ENCODE measurements around the gene B4GALT5.
"Not testable (repeated sequence)": the region's sequence is repeated elsewhere in the genome, so short reads cannot be mapped to it uniquely, and the experiment has no call there.

B4GALT5 gene

DNA sequence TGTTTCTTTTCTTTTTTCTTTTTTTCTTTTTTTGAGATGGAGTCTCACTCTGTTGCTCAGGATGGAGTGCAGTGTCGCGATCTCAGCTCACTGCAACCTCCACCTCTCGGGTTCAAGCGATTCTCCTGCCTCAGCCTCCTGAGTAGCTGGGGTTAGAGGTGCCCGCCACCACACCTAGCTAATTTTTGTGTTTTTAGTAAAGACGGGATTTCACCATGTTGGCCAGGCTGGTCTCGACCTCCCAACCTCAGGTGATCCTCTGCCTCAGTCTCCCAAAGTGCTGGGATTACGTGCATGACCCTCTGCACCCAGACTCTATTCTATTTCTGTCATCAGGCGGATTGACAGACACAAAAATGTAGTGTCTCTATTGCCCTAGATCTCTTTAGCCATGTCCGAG is 88.7 kb downstream of the B4GALT5 start:
- not testable (repeated sequence) for DNase-seq

DNA sequence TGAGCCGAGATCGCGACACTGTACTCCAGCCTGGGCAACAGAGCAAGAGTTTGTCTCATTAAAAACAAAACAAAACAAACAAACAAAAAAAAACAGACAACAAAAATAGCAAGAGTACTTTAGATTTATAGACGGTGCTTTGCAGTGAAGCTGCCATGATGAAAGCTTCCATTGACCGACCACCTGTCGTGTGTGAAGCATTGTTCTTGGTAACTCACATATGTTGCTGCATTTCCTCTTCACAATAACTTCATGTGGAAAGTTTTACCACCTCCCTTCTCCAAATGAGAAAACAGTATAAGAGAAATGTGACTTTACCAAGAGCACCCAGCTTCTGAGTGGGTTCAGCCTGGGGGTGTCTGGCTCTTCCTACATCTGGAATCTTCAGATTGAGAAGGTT is 89.4 kb downstream of the B4GALT5 start:
- no peak for DNase-seq

GRCh38 chr20:49622243-49622642 is 91.4 kb downstream of the B4GALT5 start:
- DNase-seq = no peak

GRCh38 chr20:49620364-49621240 is 93.1 kb downstream of the B4GALT5 start:
- peak; percentile 51 to 55 for DNase-seq

- no peak for DNase-seq
Measured at GRCh38 chr20:49619113-49620048, 94.3 kb downstream of the B4GALT5 start.

DNA sequence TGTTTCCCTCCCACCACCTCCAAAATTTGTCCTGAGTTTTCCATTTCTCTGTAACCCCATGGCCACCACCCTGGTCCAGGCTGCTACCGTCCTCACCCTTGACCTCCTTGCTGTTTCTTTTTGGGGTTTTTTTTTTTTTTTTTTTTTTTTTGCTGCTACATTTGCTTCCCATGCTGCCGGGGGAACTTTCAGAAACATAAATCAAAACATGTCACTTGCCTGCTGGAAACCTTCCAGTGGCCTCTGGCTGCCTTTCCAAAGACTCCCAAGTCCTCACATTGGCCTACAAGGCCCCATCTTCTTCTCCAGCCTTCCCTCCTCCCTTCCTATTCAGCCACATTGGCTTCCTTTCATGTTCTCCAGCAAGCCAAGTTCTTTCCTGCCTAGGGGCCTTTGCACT is 95.4 kb downstream of the B4GALT5 start:
- no peak for DNase-seq

DNA sequence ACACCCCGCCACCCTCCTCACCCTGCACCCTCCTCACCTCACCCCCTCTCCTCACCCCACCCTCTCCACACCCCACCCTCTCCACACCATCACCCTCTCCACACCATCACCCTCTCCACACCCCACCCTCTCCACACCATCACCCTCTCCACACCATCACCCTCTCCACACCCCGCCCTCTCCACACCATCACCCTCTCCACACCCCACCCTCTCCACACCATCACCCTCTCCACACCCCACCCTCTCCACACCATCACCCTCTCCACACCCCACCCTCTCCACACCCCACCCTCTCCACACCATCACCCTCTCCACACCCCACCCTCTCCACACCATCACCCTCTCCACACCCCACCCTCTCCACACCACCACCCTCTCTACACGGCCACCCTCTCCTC is 96.3 kb downstream of the B4GALT5 start:
- DNase-seq = not testable (repeated sequence)

GRCh38 chr20:49616154-49617007 is 97.3 kb downstream of the B4GALT5 start:
- DNase-seq = no peak

DNA sequence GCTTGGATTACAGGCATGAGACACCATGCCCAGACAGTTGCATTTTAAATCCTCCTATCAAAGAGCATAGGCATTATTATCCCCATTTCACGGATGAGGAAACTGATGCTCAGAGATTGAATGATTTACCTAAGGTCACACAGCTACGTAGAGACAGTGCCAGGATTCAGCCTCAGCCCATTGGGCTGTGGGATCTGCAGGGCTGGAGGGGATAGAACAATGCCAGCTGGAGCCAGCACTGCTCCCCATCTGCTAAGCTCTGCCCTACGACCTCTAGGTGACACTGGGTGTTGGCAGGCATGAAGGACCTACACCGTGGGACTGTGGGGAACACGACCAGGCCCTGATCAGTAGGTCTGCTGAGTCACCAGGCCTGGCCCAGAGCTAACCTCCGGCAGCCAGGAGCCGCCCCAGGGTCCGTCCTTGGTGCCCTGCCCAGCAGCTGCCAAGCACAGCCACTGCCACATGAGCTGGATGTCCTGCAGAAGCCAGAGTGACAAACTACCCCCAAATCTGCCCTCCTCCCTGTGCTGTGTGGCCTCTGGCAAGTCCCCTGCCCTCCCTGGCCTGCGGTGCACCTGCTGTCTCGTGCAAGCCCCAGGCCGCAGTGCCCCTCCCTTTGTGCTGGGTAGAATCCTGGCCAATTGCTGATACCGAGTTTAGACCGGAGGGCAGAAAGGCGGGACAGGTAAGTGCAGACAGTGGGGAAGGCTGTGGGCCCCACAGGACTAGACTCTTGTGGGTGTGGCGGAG is 98.1 kb downstream of the B4GALT5 start:
- DNase-seq = no peak

- DNase-seq = not testable (repeated sequence)
Measured at GRCh38 chr20:49615051-49615400, 98.7 kb downstream of the B4GALT5 start.

DNA sequence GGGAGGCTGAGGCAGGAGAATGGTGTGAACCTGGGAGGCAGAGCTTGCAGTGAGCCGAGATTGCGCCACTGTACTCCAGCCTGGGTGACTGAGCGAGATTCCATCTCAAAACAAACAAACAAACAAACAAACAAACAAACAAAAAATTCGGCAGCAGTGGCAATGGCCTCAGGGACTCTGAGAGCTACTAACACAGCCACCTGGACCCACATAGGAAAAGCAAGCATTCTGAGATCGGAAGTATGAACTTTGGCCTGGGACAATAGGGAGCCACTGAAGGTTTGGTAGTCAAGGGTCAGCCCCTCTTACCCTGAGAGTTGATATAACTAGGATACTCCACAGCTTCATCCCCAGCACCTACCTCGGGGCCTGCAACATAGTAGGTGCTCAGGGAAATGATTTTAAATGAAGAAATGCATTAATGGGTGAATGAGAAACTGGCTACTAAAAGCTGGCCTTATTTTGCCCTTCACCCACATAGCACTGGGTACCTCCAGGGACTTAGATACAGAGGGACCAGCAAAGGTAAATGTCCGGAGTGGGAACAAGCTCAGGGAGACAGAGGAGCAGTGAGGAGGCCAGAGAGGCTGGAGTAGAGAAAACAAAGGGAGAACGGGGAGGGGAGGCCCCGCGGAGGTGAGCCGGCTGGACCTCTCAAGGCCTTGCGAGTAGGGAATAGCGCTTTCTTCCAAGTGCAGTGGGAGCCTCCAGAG is 99.2 kb downstream of the B4GALT5 start:
- no peak for DNase-seq

DNA sequence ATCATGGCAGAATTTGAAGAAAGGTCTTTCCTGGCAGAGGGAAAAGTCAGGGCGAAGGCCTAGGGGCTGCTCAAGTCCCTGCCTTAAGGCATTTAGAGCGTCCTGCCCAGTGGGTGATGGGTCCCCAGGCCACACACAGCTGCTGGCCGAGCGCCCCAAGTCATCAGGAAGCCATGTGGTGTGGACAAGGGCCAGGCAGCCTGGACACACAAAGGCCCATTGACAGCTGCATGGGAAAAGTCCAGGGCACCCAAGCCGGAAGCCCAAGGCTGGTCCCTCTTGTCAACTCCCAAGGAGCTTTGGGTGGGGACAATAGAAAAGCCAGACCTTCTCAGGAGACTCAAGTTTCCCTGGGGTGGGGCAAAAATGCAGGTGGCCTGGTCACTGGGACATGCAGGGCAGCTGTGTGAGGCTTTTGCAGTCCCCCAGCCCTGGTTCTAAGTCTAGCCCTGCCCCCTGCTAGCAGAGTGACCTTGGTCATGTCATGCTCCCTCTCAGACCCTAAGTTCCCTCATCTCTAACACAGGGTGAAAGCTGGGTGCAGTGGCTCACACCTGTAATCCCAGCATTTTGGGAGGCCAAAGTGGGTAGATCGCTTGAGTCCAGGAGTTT is 101.4 kb downstream of the B4GALT5 start:
- DNase-seq = no peak

DNA sequence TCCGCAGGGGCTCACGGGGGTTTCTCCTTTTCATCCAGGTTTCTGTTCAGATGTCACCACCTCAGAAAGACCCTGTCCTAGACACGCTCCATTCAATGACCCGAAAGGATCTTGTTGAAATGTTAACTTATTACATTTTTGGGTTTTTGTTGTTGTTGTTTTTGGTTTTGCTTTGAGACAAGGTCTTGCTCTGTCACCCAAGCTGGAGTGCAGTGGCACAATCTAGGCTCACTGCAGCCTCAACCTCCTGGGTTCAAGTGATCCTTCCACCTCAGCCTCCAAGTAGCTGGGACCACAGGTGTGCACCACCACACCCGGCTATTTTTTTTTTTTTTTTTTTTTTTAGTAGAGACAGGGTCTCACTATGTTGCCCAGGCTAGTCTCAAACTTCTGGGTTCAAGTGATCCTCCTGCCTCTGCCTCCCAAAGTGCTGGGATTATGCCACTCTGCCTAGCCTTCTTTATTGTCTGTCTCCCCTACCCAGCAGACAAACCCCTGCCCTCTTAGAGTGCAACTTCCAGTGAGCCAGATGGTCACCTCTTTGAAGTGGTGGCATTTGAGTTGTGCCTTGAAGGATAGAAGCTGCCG is 102.0 kb downstream of the B4GALT5 start:
- DNase-seq = not testable (repeated sequence)

- DNase-seq = peak; percentile 91 to 92
Measured at GRCh38 chr20:49610691-49611538, 102.8 kb downstream of the B4GALT5 start.

- DNase-seq = peak; percentile 80 to 84
Measured at GRCh38 chr20:49608752-49609670, 104.7 kb downstream of the B4GALT5 start.

DNA sequence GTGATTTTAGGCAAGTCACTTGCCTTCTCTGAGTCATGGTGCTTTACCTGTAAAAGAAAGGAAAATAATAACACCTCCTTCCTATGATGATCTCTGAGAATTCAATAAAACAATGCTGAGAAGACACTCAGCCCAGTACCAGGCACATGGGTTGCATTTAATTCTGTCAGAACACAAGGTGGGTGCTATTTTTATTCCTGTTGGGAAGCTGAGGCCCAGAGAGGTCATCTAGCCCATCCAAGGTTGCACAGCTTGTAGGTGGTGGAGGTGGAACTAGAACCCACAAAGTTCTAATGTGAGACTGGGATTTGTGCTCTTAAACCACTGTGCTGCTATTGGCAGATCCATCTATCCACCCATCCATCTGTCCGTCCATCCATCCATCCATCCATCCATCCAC is 106.1 kb downstream of the B4GALT5 start:
- no peak for DNase-seq

- no peak for DNase-seq
Measured at GRCh38 chr20:49603209-49603627, 110.5 kb downstream of the B4GALT5 start.

All from activated T-cell treated with anti-CD3 and anti-CD28 coated beads, Interleukin-2, amount 50 U/mL, for 48 hours (primary cell).